K562 (cell line): ENCODE measurements around the gene ING2. TPM values are rescaled to one million over a fixed set of nuclear protein-coding genes. Genes with fewer than 3 reads are reported as not detected.

ENCODE experiments used
- ATAC-seq: fragments of 200-7000 bp; cut with Tn5 transposase; 3 replicates; pipeline ENCODE4 v1.9.1; 2020; ENCODE audit warnings: moderate library complexity
- BruUV-seq: library from RNA; stranded (reverse); fragments of 400-500 nt; replicated peaks from 2 replicates; lab custom pipeline; 2021; lab: Mats Ljungman, UMichigan
- CTCF ChIA-PET: fragments of 300-600 bp; formaldehyde crosslinking; extraction: SDS; loops from one replicate; lab custom pipeline; 2021; ENCODE audit warnings: low intra/inter-chr PET ratio; lab: Yijun Ruan, JAX
- POLR2A ChIA-PET: fragments of 300-600, 350-650 bp; sonication (Branson Sonifier 250); formaldehyde crosslinking; extraction: SDS; loops from one replicate; lab custom pipeline; 2021; ENCODE audit warnings: antibody characterized with exemption, inconsistent platforms; lab: Yijun Ruan, JAX
- DNase-seq, 4 experiments: peaks; one replicate each; pipeline versions ENCODE4 v3.0.0 to v3.0.0-alpha.2; 2011 to 2018; ENCODE audit warnings: low spot score in 3 of 4, mixed read lengths in 3 of 4; ENCODE audit errors: extremely low read depth in 1 of 4
- FAIRE-seq: peaks from 2 replicates; lab custom pipeline; 2011; peaks lifted over from hg19 to GRCh38; lab: Jason Lieb, UNC
- H2AFZ ChIP-seq: 2 replicates; pipeline ENCODE4 v1.6.0; 2011; ENCODE audit warnings: low read depth, low read length, control low read depth, inconsistent platforms
- H3K27ac ChIP-seq: fragments of 200-600 bp; 3 replicates; pipeline ENCODE4 v1.8.0; 2011; ENCODE audit warnings: low read depth, mild to moderate bottlenecking, control low read depth, inconsistent platforms, low read length, moderate library complexity, mixed read lengths; ENCODE audit errors: extremely low read depth
- H3K27me3 ChIP-seq, 2 experiments: fragments of 300-600 bp in 1 of 2; 2 replicates in 1 of 2; 3 replicates in 1 of 2; pipeline versions ENCODE4 v1.6.0 to v1.8.0; 2011; ENCODE audit warnings: inconsistent platforms in 2 of 2, low read length in 2 of 2, mild to moderate bottlenecking in 1 of 2, mixed read lengths in 1 of 2, moderate library complexity in 1 of 2; ENCODE audit not compliant: control insufficient read depth in 2 of 2, insufficient read depth in 2 of 2
- H3K36me3 ChIP-seq: fragments of 300-600 bp; 3 replicates; pipeline ENCODE4 v1.8.0; 2011; ENCODE audit warnings: mild to moderate bottlenecking, low read length, inconsistent platforms; ENCODE audit not compliant: control insufficient read depth, insufficient read depth
- H3K4me1 ChIP-seq, 2 experiments: fragments of 200-600 bp in 1 of 2; replicated peaks in 1 of 2; 2 replicates in 1 of 2; 3 replicates in 1 of 2; pipeline versions ENCODE4 v1.5.1 to v1.8.0; 2011; ENCODE audit warnings: inconsistent platforms in 2 of 2, low read length in 2 of 2, mild to moderate bottlenecking in 1 of 2, mixed read lengths in 1 of 2, moderate library complexity in 1 of 2; ENCODE audit not compliant: control insufficient read depth in 2 of 2, insufficient read depth in 2 of 2
- H3K4me2 ChIP-seq: 2 replicates; pipeline ENCODE4 v1.6.1; 2011; ENCODE audit warnings: low read length, control low read depth, inconsistent platforms, mixed read lengths; ENCODE audit not compliant: insufficient read depth
- H3K4me3 ChIP-seq: fragments of 200-600 bp; sonication (generic), shearing (Covaris generic); 2 replicates; pipeline ENCODE4 v1.5.1; 2016; ENCODE audit warnings: control low read depth, inconsistent platforms
- H3K79me2 ChIP-seq: fragments of 200-600 bp; 3 replicates; pipeline ENCODE4 v1.8.0; 2011; ENCODE audit warnings: low read length, inconsistent platforms; ENCODE audit not compliant: control insufficient read depth, insufficient read depth
- H3K9ac ChIP-seq, 2 experiments: 2 replicates each; pipeline versions ENCODE4 v1.6.0 to v1.6.1; 2011; ENCODE audit warnings: low read depth in 2 of 2, low read length in 2 of 2, control low read depth in 1 of 2, inconsistent platforms in 1 of 2, mild to moderate bottlenecking in 1 of 2, mixed read lengths in 1 of 2; ENCODE audit not compliant: insufficient read depth in 1 of 2
- H3K9me1 ChIP-seq: one replicate; pipeline ENCODE4 v1.6.0; 2011; ENCODE audit warnings: inconsistent platforms, mild to moderate bottlenecking, low read length, moderate library complexity; ENCODE audit not compliant: control insufficient read depth, insufficient read depth
- H3K9me3 ChIP-seq: replicated peaks from 2 replicates; pipeline ENCODE4 v1.5.1; 2011; ENCODE audit warnings: low read depth, low read length, inconsistent platforms; ENCODE audit not compliant: control insufficient read depth, insufficient read depth
- H4K20me1 ChIP-seq: replicated peaks from 2 replicates; pipeline ENCODE4 v1.6.1; 2011; ENCODE audit warnings: low read length, inconsistent platforms, mixed read lengths; ENCODE audit not compliant: control insufficient read depth, insufficient read depth
- CHD2 ChIP-seq: IDR thresholded peaks from 2 replicates; pipeline ENCODE4 v1.6.1; 2011; ENCODE audit warnings: low read depth, low read length
- CXXC5 ChIP-seq: fragments of 250-450 bp; sonication (Bioruptor Pico); IDR thresholded peaks from 2 replicates; pipeline ENCODE4 v1.8.0; 2022; ENCODE audit warnings: inconsistent platforms, mild to moderate bottlenecking, moderate library complexity
- DACH1 ChIP-seq: fragments of 450-650 bp; IDR thresholded peaks from 2 replicates; pipeline ENCODE4 v1.6.1; 2018; ENCODE audit not compliant: partially characterized antibody
- E2F4 ChIP-seq: sonication (generic); formaldehyde crosslinking; IDR thresholded peaks from 2 replicates; pipeline ENCODE4 v1.8.0; 2022; ENCODE audit warnings: mild to moderate bottlenecking, low read depth, missing genetic modification reagents
- ELF1 ChIP-seq: fragments of 200-800 bp; sonication (Bioruptor generic); IDR thresholded peaks from 2 replicates; pipeline ENCODE4 v1.6.1; 2016; ENCODE audit warnings: missing genetic modification characterization, missing compliant biosample characterization
- FOXK2 ChIP-seq, 2 experiments: fragments of 450-650 bp; IDR thresholded peaks in 1 of 2; conservative IDR thresholded peaks in 1 of 2; 2 replicates each; pipeline ENCODE4 v1.6.1; 2016; ENCODE audit warnings: low read depth in 2 of 2, mild to moderate bottlenecking in 1 of 2
- GATAD2A ChIP-seq: fragments of 450-650 bp; IDR thresholded peaks from 2 replicates; pipeline ENCODE4 v1.6.1; 2017
- GATAD2B ChIP-seq: fragments of 450-650 bp; IDR thresholded peaks from 2 replicates; pipeline ENCODE4 v1.6.1; 2017; ENCODE audit warnings: mild to moderate bottlenecking, borderline replicate concordance
- MEIS2 ChIP-seq: fragments of 450-650 bp; IDR thresholded peaks from 2 replicates; pipeline ENCODE4 v1.6.1; 2014; ENCODE audit warnings: mild to moderate bottlenecking; ENCODE audit not compliant: partially characterized antibody
- RBM14 ChIP-seq: fragments of 200-400 bp; formaldehyde crosslinking; IDR thresholded peaks from 2 replicates; pipeline ENCODE4 v1.6.1; 2018; ENCODE audit warnings: low read depth, mild to moderate bottlenecking, low read length, moderate library complexity, borderline replicate concordance; ENCODE audit not compliant: insufficient read depth
- SAP30 ChIP-seq: fragments of 200-600 bp; sonication (generic); IDR thresholded peaks from 2 replicates; pipeline ENCODE4 v1.6.1; 2012; ENCODE audit warnings: borderline replicate concordance, low read depth, mild to moderate bottlenecking, moderate library complexity, low read length, control low read depth, inconsistent platforms; ENCODE audit not compliant: insufficient read depth, poor library complexity, severe bottlenecking
- SMC3 ChIP-seq: conservative IDR thresholded peaks from 2 replicates; pipeline ENCODE4 v1.6.1; 2011; ENCODE audit warnings: low read depth, low read length, improper control_type of control experiment; ENCODE audit not compliant: insufficient read depth
- SRF ChIP-seq, 2 experiments: fragments of 250-450, 450-650 bp in 1 of 2; sonication (Bioruptor Pico) in 1 of 2; sonication (generic) in 1 of 2; formaldehyde crosslinking; IDR thresholded peaks; 2 replicates each; pipeline versions ENCODE4 v1.5.0 to v1.5.1; 2020 to 2022; ENCODE audit warnings: mild to moderate bottlenecking in 1 of 2, missing genetic modification reagents in 1 of 2
- STAT6 ChIP-seq: sonication (generic); formaldehyde crosslinking; IDR thresholded peaks from 2 replicates; pipeline ENCODE4 v1.8.1; 2023; ENCODE audit warnings: mild to moderate bottlenecking, missing genetic modification reagents
- ZBTB9 ChIP-seq: fragments of 450-650 bp; formaldehyde crosslinking; IDR thresholded peaks from 2 replicates; pipeline ENCODE4 v1.4.0; 2020; ENCODE audit warnings: mild to moderate bottlenecking, moderate library complexity
- WGBS: fragments of 100-300 bp; shearing (Covaris generic); methylation state at CpG from one replicate; pipeline ENCODE4 v1.1.6; 2016; ENCODE audit warnings: low coverage, mixed read lengths; ENCODE audit not compliant: insufficient coverage; ENCODE audit errors: missing lambda C conversion rate; 5-methylcytosine and 5-hydroxymethylcytosine counted together
- in situ Hi-C: fragments of 300-500 bp; cut with MboI; formaldehyde crosslinking; loops from 4 replicates; pipeline ENCODE4 v1.15.0; 2018; ENCODE audit warnings: inconsistent platforms, mixed read lengths
- intact Hi-C: fragments of 100-400 bp; cut with micrococcal nuclease; formaldehyde crosslinking; loops from 2 replicates; pipeline ENCODE4 v1.14.2; 2022
- polyA plus RNA-seq, 8 experiments: library from polyadenylated mRNA; depleted of rRNA in 4 of 8; stranded (reverse) in 5 of 8; unstranded in 3 of 8; fragments of >200 nt; fragmentation: Nextera tagmentation in 2 of 8; fragmentation: Illumina TruSeq in 1 of 8; extraction: Ambion mirVana in 2 of 8; extraction: Trizol in 1 of 8; gene quantifications; 2 replicates each; pipeline versions ENCODE4 v1.2.1 to v1.2.3, GENCODE V29; 2011 to 2014; ENCODE audit warnings: inconsistent platforms in 1 of 8, missing spikeins in 1 of 8
- total RNA-seq, 7 experiments: library from RNA; depleted of rRNA in 6 of 7; stranded (reverse); fragments of >200 nt in 6 of 7; fragmentation: Illumina TruSeq in 2 of 7; extraction: Trizol in 2 of 7; gene quantifications; 2 replicates each; pipeline versions ENCODE4 v1.2.1 to v1.2.3, GENCODE V29; 2011 to 2021; ENCODE audit warnings: low replicate concordance in 1 of 7

Gene ING2
- total and polyA plus RNA-seq, 9 of the 15 experiments (the other 6 are each of a cell fraction or from before 2014, with no cell fraction given): 2.9 to 21.4 (median 12.4) TPM

GRCh38 chr4:183504064-183504929, 561 bp upstream of the ING2 start:
- Histone ChIP-seq H3K4me1 (peaks cover 23 to 24% of the 10 kb centered on the region in 2 experiments), H3K36me3 (no peaks in the 10 kb centered on the region), H2AFZ (peak overlapping the region; percentile 97), H3K4me2 (peak overlapping the region; percentile 88), H3K9me3 (no peaks in the 10 kb centered on the region), H3K4me3 (peak overlapping the region; percentile 92), H3K27ac (peak overlapping the region; percentile 93), H3K9me1 (no peaks in the 10 kb centered on the region), H3K79me2 (peaks cover 60% of the 10 kb centered on the region), H3K9ac (peak overlapping the region; percentile 88 to 97), H3K27me3 (no peaks in the 10 kb centered on the region), H4K20me1 (no peaks in the 10 kb centered on the region; the same call in 1 of the 2 replicates)
- ATAC-seq: peak; percentile 85
- in situ Hi-C loops (no loop called here), intact Hi-C loops (loop anchor here (1.0 to 5.0 kb wide), 3 partner anchors 32 to 153 kb away; partner anchors contain the start of genes RWDD4 and TRAPPC11)
- WGBS: 1% methylated on average over 57 of the region's 106 CpGs
- FAIRE-seq: peak; percentile 69
- CTCF ChIA-PET: interaction anchor here (0.7 kb wide), 1 partner anchor 8 kb away, joined by 3 read pairs; no protein-coding TSS in a partner anchor
- BruUV-seq: no TSS peak
- POLR2A ChIA-PET: interaction anchor here (0.6 to 1.8 kb wide), 4 partner anchors 11 to 61 kb away, joined by 3 to 10 read pairs (median 5); partner anchors contain the start of gene CDKN2AIP
- peak; percentile 89 to 98 (median 93) for DNase-seq
- TF ChIP-seq SAP30: peak; percentile 56
- TF ChIP-seq ELF1 (tag): no peak
- peak; percentile 88; the same call in 1 of the 2 replicates for TF ChIP-seq GATAD2B
- TF ChIP-seq CHD2: peak; percentile 35; the same call in 1 of the 2 replicates
- peak; percentile 97 for TF ChIP-seq E2F4 (CRISPR knock-in tag)
- no peak for TF ChIP-seq GATAD2A
- peak; percentile 76 for TF ChIP-seq MEIS2
- TF ChIP-seq STAT6 (CRISPR knock-in tag): no peak
- no peak for TF ChIP-seq RBM14
- no peak for TF ChIP-seq DACH1
- no peak for TF ChIP-seq ZBTB9
- peak; percentile 87 for TF ChIP-seq CXXC5 (CRISPR knock-in tag)
- no peak for TF ChIP-seq FOXK2 (conservative IDR thresholded peaks at IDR 0.05 in 1 of 2, IDR thresholded peaks at IDR 0.05 in 1 of 2; ENCODE audit: low read depth in 2 of 2)
- 0 out of 2 replicates have a peak, but pooled peaks have one; percentile 3 for TF ChIP-seq SMC3
- TF ChIP-seq SRF (CRISPR knock-in tag; IDR thresholded peaks at IDR 0.05): peak in 1 of 2 experiments; percentile 65; a peak in 2 of 4 replicates
